ENCODE results near the gene RNF212B. TPM values are rescaled to one million over a fixed set of nuclear protein-coding genes. Genes with fewer than 3 reads are reported as not detected.

The RNF212B gene
- total and polyA plus RNA-seq, 2 of the 13 experiments (the other 11 are each of a cell fraction or from before 2014, with no cell fraction given), result 0.05 TPM; not detected in 1

DNA sequence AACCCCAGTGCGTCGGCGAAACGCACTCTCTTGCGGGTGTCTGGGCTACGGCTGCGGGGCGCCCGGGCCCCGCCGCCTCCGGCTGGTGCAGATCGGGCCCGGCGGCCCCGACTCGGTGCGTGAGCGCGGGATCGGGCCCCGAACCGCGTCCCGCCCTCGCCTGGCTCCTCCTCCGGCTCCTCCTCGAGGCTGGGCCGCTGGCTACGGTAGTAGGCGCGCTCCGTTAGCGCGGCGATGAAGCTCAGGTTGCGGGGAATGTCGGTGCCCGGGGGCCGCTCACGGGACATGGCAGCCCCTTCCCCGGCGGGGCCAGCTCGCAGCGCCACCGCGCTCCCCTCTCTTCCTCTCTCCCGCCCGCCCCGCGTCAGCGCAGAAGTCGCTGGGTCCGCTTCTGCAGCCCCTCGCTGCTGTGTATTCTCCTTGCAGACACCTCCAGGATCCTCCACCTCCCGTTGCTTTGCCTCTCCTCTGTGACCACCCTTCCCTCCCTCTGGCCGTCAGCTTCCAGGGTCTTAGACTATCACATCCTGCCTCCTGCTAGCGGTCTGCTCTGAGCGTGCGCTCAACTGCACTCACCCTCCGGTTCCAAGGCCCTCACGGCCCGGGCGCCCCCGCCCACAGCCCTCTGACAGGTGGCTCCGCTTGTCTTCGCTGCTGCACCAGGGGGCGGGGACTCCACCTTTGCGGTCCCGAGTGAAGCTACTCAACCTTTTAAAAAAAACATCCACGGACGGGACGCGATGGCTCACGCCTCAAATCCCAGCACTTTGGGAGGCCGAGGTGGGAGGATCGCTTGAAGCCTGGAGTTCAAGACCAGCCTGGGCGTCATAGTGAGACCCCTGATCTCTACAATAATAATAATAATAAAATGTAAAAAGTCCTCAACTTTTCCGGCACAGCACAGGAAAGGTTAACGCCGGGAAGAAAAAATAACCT lies 64.8 kb downstream of the RNF212B start, which contains the start of gene PPP1R3E (continued):
- TF ChIP-seq, protein P1, sequence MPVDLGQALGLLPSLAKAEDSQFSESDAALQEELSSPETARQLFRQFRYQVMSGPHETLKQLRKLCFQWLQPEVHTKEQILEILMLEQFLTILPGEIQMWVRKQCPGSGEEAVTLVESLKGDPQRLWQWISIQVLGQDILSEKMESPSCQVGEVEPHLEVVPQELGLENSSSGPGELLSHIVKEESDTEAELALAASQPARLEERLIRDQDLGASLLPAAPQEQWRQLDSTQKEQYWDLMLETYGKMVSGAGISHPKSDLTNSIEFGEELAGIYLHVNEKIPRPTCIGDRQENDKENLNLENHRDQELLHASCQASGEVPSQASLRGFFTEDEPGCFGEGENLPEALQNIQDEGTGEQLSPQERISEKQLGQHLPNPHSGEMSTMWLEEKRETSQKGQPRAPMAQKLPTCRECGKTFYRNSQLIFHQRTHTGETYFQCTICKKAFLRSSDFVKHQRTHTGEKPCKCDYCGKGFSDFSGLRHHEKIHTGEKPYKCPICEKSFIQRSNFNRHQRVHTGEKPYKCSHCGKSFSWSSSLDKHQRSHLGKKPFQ (CRISPR knock-in tag; IDR thresholded peaks at IDR 0.05; ENCODE audit: insufficient replicate concordance), result peak; percentile 48
- TF ChIP-seq SKI (IDR thresholded peaks at IDR 0.05; ENCODE audit: partially characterized antibody) (peak; percentile 28), MTA1 (CRISPR knock-in tag; IDR thresholded peaks at IDR 0.05; ENCODE audit: borderline replicate concordance) (peak; percentile 70; the same call in 1 of the 2 replicates), ZNF329 (CRISPR knock-in tag; IDR thresholded peaks at IDR 0.05; ENCODE audit: low read depth) (0 out of 2 replicates have a peak, but pooled peaks have one; percentile 27), ZNF547 (CRISPR knock-in tag; IDR thresholded peaks at IDR 0.05) (peak; percentile 46; the same call in 1 of the 2 replicates), KLF15 (CRISPR knock-in tag; IDR thresholded peaks at IDR 0.05; ENCODE audit: borderline replicate concordance) (peak; percentile 77; the same call in 1 of the 2 replicates), ZSCAN9 (CRISPR knock-in tag; IDR thresholded peaks at IDR 0.05; ENCODE audit: borderline replicate concordance) (peak; percentile 30; the same call in 1 of the 2 replicates), CREB1 (IDR thresholded peaks at IDR 0.05) (peak; percentile 42; the same call in 1 of the 2 replicates), CREB1 (CRISPR knock-in tag; IDR thresholded peaks at IDR 0.05) (no peak), ZNF274 (CRISPR knock-in tag; IDR thresholded peaks at IDR 0.05) (peak; percentile 71; the same call in 1 of the 2 replicates), KMT2A (CRISPR knock-in tag; IDR thresholded peaks at IDR 0.05) (peak; percentile 81), ZNF629 (CRISPR knock-in tag; conservative IDR thresholded peaks at IDR 0.05) (peak; percentile 44), ZNF773 (CRISPR knock-in tag; IDR thresholded peaks at IDR 0.05; ENCODE audit: borderline replicate concordance) (peak; percentile 73; the same call in 1 of the 2 replicates), ZNF235 (CRISPR knock-in tag; IDR thresholded peaks at IDR 0.05; ENCODE audit: borderline replicate concordance) (peak; percentile 80), ZMYM3 (CRISPR knock-in tag; IDR thresholded peaks at IDR 0.05) (peak; percentile 75; the same call in 1 of the 2 replicates), REXO4 (CRISPR knock-in tag; IDR thresholded peaks at IDR 0.05; ENCODE audit: borderline replicate concordance) (peak; percentile 81; the same call in 1 of the 2 replicates), NFATC3 (CRISPR knock-in tag; IDR thresholded peaks at IDR 0.05) (peak; percentile 77; the same call in 1 of the 2 replicates), KAT7 (CRISPR knock-in tag; IDR thresholded peaks at IDR 0.05; ENCODE audit: borderline replicate concordance) (peak; percentile 22; the same call in 1 of the 2 replicates), ZNF124 (CRISPR knock-in tag; IDR thresholded peaks at IDR 0.05) (peak; percentile 59), GPN1 (CRISPR knock-in tag; IDR thresholded peaks at IDR 0.05; ENCODE audit: borderline replicate concordance) (peak; percentile 19; the same call in 1 of the 2 replicates), SNAI1 (CRISPR knock-in tag; IDR thresholded peaks at IDR 0.05; ENCODE audit: borderline replicate concordance) (peak; percentile 95; the same call in 1 of the 2 replicates)
- TF ChIP-seq, protein P2, sequence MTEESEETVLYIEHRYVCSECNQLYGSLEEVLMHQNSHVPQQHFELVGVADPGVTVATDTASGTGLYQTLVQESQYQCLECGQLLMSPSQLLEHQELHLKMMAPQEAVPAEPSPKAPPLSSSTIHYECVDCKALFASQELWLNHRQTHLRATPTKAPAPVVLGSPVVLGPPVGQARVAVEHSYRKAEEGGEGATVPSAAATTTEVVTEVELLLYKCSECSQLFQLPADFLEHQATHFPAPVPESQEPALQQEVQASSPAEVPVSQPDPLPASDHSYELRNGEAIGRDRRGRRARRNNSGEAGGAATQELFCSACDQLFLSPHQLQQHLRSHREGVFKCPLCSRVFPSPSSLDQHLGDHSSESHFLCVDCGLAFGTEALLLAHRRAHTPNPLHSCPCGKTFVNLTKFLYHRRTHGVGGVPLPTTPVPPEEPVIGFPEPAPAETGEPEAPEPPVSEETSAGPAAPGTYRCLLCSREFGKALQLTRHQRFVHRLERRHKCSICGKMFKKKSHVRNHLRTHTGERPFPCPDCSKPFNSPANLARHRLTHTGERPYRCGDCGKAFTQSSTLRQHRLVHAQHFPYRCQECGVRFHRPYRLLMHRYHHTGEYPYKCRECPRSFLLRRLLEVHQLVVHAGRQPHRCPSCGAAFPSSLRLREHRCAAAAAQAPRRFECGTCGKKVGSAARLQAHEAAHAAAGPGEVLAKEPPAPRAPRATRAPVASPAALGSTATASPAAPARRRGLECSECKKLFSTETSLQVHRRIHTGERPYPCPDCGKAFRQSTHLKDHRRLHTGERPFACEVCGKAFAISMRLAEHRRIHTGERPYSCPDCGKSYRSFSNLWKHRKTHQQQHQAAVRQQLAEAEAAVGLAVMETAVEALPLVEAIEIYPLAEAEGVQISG (CRISPR knock-in tag; IDR thresholded peaks at IDR 0.05), result peak; percentile 66
- TF ChIP-seq, protein P3, sequence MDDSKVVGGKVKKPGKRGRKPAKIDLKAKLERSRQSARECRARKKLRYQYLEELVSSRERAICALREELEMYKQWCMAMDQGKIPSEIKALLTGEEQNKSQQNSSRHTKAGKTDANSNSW (CRISPR knock-in tag; IDR thresholded peaks at IDR 0.05; ENCODE audit: borderline replicate concordance), result peak; percentile 75; the same call in 1 of the 2 replicates
- TF ChIP-seq, protein P4, sequence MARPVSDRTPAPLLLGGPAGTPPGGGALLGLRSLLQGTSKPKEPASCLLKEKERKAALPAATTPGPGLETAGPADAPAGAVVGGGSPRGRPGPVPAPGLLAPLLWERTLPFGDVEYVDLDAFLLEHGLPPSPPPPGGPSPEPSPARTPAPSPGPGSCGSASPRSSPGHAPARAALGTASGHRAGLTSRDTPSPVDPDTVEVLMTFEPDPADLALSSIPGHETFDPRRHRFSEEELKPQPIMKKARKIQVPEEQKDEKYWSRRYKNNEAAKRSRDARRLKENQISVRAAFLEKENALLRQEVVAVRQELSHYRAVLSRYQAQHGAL (CRISPR knock-in tag; IDR thresholded peaks at IDR 0.05; ENCODE audit: not compliant biosample characterization), result peak; percentile 35

Measured in HepG2 (cell line).